GM18517 (cell line): Measurements from ENCODE around the gene MRPL22.
"Not testable (repeated sequence)": the region's sequence is repeated elsewhere in the genome, so short reads cannot be mapped to it uniquely, and the experiment has no call there.

Experiments used
- ATAC-seq: cut with Tn5 transposase; IDR thresholded peaks from one replicate; pipeline ENCODE4 v1.9.1; 2021; ENCODE audit warnings: mild to moderate bottlenecking, moderate library complexity; ENCODE audit not compliant: unreplicated experiment

The MRPL22 gene

DNA sequence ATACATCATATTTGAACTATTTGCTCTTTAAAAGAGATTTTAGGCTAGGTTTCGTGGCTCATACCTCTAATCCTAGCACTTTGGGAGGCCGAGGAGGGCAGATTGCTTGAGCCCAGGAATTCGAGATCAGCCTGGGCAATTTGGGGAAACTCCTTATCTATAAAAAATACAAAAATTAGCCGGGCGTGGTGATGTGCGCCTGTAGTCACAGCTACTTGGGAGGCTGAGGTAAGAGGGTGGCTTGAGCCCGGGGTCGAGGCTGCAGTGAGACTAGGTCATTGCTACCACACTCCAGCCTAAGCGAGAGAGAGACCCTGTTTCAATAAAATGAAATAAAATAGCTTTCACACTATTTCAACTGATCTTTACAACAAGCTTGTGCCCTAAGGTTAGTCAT is 500 bp upstream of the MRPL22 start:
- ATAC-seq = no peak

- ATAC-seq = no peak
Measured at GRCh38 chr5:154943527-154943926, 2.7 kb downstream of the MRPL22 start.

DNA sequence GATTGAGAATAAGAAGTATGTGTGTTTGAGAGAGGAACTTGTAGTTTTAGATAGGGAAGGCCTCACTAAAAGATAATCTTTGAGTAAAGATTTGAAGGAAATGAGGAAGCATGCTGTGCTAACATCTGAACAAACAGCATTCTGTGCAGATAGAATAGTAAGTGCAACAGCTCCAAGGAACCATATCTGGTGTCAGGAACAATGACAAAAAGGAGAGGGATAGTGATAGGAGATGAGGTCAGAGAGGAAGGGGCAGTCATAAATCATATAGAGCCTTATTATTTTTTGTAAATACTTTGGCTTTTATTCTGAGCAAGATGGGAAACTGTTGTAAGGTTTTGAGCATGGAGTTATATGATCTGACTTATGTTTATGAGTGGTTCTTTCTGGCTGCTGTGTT is 3.8 kb downstream of the MRPL22 start:
- no peak for ATAC-seq

DNA sequence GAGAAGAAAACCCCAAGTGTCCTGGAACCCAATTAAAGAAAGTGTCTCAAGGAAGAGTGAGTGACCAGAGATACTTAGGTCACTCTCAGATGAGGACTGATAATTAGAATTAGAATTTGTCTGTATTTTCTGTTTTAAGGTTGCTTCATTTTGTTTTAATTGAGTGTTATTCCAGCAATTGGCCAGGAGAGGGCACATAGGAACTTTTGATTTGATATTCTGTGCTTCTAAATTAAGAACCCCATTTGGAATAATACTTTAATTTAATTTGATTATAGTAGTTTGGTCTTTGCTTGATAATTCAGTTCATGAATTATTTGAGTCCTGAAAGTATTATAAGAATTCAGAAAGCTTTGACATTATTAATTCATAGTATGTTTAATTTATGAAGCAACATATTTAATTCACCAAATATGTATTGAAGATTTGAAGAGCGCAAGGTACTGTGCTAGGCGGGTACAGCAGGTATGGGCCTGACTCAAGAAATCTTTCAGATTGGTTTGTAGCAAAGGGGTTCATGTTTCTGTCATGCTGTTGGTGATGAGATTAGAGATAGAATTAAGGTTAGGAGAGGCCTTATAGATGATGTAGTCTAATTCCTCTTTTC is 4.9 kb downstream of the MRPL22 start:
- ATAC-seq = no peak

DNA sequence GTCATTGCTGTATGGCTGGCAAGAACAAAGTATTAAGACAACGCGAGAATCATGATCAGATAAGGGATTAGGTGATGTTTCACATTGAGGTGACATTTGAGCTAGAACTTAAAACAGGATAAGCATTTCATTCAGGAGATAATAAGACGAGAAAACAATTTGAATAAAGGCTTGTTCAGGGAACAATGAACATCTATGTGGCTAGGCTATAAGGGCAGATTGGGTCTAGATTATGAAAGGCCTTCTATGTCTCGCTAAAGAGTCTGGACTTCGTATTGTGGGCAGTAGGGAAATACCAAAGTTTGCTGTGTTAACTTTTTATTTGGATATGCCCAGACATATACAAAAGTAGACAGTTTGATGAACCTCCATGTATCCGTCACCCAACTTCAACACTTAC is 6.9 kb downstream of the MRPL22 start:
- no peak for ATAC-seq

DNA sequence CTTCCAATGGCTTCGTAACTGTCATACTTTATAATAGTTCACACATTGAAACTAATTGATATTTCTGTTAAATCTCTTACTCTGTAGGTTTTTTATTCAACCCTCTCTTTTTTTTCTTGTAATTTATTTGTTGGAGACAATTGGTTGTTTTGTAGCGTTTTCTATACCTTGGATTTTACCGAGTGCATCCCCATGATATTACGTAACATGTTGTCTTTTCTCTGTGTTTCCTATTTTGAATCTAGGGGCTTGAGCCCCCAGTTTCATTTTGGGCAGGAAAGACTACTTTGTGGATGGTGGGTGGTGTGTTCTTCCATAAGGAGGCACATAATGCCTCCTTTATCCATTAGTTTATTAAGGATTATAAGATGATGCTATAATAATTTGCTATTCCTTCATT is 7.4 kb downstream of the MRPL22 start:
- ATAC-seq = no peak

DNA sequence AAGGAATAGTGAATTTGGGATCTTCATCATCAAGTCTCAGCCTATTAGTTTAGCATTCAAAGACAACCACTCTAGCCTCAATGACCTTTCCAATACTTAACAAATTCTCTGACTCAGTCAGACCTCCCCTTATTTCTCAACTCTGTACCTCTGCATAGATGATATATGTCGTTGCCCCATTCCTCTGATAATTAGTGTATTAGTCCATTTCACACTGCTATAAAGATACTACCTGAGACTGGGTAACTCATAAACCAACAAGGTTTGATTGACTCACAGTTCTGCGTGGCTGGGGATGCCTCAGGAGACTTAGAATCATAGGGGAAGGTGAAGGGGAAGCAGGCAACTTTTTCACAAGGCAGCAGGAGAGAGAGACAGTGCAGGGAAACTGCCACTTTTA is 8.9 kb downstream of the MRPL22 start:
- no peak for ATAC-seq

- ATAC-seq = no peak
Measured at GRCh38 chr5:154956712-154957111, 15.8 kb downstream of the MRPL22 start.

DNA sequence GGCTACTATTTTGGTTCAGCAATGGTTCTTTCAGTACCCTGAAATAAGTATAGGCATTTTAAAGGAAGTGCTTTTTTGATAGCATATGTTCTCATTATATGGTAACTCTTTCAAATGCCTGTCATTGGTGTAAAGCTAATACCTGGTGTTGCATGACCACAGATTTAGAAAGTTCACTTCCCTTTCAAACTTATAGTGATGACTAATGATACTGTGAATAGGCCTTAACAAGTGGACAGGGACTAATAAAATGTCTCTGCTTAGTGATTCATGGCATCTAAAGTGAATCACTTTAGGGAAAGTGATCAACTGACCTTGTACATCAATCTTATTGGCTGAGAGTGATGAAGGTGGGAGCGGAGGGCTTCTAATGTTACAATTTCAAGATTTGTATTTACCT is 21.6 kb downstream of the MRPL22 start:
- ATAC-seq = peak; percentile 93

DNA sequence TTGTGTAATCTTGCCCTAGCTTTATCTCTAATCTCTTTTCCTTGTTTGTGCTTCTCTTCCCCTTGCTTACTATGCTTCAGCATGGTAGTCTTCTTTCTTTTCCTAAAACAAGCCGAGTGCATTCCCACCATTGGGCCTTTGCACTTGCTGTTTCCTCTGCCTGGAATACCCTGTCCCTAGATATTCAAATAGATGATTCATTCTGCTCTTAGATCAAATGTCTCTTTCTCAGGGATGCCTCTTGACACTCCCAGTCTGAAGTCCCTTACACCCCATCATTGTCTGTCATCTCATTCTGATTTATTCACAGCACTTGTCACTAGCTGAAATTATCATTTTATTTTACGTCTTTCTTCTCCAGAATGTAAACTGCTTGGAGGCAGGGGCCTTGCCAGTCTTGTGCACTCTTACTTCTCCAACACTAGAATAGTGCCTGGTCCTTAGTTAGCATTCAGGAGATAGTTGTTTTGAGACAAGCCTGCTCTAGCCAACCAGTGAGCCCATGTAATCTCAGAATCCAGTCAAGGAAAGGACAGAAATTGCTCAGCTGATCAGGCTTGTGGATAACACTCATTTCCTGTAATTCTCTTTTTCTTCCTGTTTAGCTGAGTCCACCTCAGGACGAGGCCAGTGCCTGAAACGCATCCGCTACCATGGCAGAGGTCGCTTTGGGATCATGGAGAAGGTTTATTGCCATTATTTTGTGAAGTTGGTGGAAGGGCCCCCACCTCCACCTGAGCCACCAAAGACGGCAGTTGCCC is 25.4 kb downstream of the MRPL22 start:
- no peak for ATAC-seq

DNA sequence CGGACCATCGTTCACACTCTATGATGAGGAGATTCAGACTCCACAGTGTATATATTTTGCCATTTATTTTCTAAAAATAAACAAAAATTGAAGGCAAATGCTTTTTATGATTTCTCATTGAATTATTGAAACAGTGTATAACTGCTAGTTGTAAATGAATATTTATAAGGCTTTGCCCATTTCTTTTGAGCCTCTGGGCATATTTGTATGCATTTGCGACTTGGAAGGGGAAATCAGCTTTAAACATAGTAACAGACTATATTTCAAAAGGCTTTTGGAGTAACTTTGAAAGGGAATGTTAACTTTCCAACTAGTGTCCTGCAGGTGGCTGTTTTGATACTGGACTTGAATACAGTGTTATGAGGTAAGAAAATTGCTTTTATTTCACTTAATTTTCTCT is 26.0 kb downstream of the MRPL22 start:
- no peak for ATAC-seq

GRCh38 chr5:154967421-154968024 is 26.6 kb downstream of the MRPL22 start:
- no peak for ATAC-seq

DNA sequence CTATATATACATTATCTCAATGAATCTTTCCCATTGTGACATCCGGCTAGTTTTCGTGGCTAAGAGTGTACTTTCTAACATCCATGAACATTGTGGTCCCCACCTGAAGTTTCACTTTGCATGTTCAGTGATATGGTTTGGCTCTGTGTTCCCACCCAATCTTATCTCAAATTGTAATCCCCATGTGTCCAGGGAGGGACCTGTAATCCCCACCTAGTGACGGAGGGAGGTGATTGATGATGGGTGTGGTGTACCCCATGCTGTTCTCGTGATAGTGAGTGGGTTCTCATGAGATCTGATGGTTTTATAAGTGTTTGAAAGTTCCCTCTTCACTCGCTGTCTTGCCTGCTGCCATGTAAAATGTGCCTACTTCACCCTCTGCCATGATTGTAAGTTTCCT is 28.1 kb downstream of the MRPL22 start:
- no peak for ATAC-seq

- ATAC-seq = no peak
Measured at GRCh38 chr5:154970759-154971158, 29.9 kb downstream of the MRPL22 start.

DNA sequence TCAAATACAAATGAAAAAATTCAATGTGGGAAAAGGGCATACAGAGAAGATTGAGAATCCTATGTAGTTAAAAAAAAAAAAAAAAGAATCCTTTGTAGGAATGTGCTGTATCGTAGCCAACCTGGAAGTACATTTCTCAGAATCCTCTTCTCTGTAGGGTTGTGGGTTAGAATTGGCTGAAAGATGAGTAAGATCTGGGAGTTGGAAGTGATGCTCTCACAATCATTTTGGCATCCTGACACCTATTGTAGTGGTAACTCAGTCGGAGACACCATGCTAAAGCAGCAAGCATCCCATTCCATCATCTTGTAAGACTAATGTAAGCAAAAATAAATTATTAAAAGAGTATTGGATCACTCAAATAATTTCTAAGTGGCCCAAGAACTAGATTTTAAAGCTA is 30.6 kb downstream of the MRPL22 start:
- no peak for ATAC-seq

GRCh38 chr5:154972476-154973080 is 31.7 kb downstream of the MRPL22 start:
- ATAC-seq = no peak

- not testable (repeated sequence) for ATAC-seq
Measured at GRCh38 chr5:154976082-154976481, 35.2 kb downstream of the MRPL22 start.

- no peak for ATAC-seq
Measured at GRCh38 chr5:154977409-154977808, 36.5 kb downstream of the MRPL22 start.

DNA sequence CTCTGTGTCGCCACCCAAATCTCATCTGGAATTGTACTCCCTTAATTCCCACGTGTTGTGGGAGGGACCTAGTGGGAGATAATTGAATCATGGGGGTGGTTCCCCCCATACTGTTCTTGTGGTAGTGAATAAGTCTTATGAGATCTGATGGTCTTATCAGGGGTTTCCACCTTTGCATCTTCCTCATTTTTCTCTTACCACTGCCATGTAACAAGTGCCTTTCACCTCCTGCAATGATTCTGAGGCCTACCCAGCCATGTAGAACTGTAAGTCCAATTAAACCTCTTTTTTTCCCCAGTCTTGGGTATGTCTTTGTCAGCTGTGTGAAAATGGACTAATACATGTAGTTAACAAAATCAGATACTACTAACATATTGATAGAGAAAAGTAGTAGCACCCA is 37.4 kb downstream of the MRPL22 start:
- not testable (repeated sequence) for ATAC-seq

GRCh38 chr5:154984946-154985516 is 44.2 kb downstream of the MRPL22 start:
- ATAC-seq = no peak

GRCh38 chr5:154986151-154986550 is 45.3 kb downstream of the MRPL22 start:
- ATAC-seq = no peak

DNA sequence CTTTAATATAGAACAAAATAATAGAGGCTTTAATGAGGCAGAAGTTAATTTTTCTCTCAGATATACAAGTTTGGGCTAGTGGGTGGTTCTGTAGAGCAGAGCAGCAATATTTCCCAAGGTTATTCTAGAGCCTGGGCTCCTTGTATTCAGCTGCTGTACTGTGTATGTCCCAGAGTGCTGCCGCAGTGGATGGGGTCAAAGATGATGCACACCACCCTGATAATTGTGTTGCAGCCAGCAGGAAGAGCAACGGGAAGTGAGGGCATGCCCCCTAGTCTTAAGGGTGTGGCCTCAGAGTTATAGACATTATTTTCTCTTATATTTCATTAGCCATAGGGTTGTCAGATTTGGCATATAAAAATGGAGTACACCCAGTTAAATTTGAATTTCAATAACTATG is 48.8 kb downstream of the MRPL22 start:
- ATAC-seq = no peak
